Osteoblast (primary cell): ENCODE measurements around the gene SLC39A2. TPM values are rescaled to one million over a fixed set of nuclear protein-coding genes. Genes with fewer than 3 reads are reported as not detected.

Source experiments
- DNase-seq: peaks from one replicate; pipeline ENCODE4 v3.0.0; 2011; ENCODE audit warnings: low spot score, mixed read lengths; ENCODE audit not compliant: insufficient read length; ENCODE audit errors: missing footprints
- H2AFZ ChIP-seq: 2 replicates; pipeline ENCODE4 v1.6.0; 2011; ENCODE audit warnings: mild to moderate bottlenecking, low read length
- H3K27ac ChIP-seq: 2 replicates; pipeline ENCODE4 v1.5.1; 2011; ENCODE audit warnings: mild to moderate bottlenecking, low read depth, low read length, moderate library complexity
- H3K27me3 ChIP-seq: 2 replicates; pipeline ENCODE4 v1.6.0; 2012; ENCODE audit warnings: mild to moderate bottlenecking, control low read depth, inconsistent platforms, low read length, moderate library complexity; ENCODE audit not compliant: insufficient read depth
- H3K36me3 ChIP-seq: 2 replicates; pipeline ENCODE4 v1.5.1; 2011; ENCODE audit warnings: mild to moderate bottlenecking, low read length, control low read depth, moderate library complexity; ENCODE audit not compliant: insufficient read depth
- H3K4me1 ChIP-seq: 2 replicates; pipeline ENCODE4 v1.5.1; 2011; ENCODE audit warnings: mild to moderate bottlenecking, low read length, control low read depth, moderate library complexity; ENCODE audit not compliant: insufficient read depth
- H3K4me2 ChIP-seq: 2 replicates; pipeline ENCODE4 v1.6.0; 2011; ENCODE audit warnings: mild to moderate bottlenecking, low read length; ENCODE audit not compliant: insufficient read depth
- H3K4me3 ChIP-seq: fragments of 200-600 bp; sonication (generic); 3 replicates; pipeline ENCODE4 v1.5.1; 2012; ENCODE audit warnings: mild to moderate bottlenecking, low read length, inconsistent platforms; ENCODE audit not compliant: insufficient read depth
- H3K79me2 ChIP-seq: 2 replicates; pipeline ENCODE4 v1.6.0; 2012; ENCODE audit warnings: mild to moderate bottlenecking, low read length, control low read depth, inconsistent platforms; ENCODE audit not compliant: insufficient read depth
- H3K9me3 ChIP-seq: 2 replicates; pipeline ENCODE4 v1.5.1; 2011; ENCODE audit warnings: low read depth, low read length, control low read depth
- H4K20me1 ChIP-seq: 2 replicates; pipeline ENCODE4 v1.6.0; 2012; ENCODE audit warnings: mild to moderate bottlenecking, low read length, control low read depth; ENCODE audit not compliant: insufficient read depth
- total RNA-seq: library from RNA; depleted of rRNA; stranded (reverse); fragments of >200 nt; gene quantifications from 2 replicates; pipeline ENCODE4 v1.2.3, GENCODE V29; 2012
- TF ChIP-seq, protein P1 (sequence below): IDR thresholded peaks from 2 replicates; pipeline ENCODE4 v1.5.1; 2011; ENCODE audit warnings: mild to moderate bottlenecking, low read depth, low read length, moderate library complexity; ENCODE audit errors: extremely low read depth

SLC39A2 gene
- total RNA-seq, 1 donor = 0.72 TPM

DNA sequence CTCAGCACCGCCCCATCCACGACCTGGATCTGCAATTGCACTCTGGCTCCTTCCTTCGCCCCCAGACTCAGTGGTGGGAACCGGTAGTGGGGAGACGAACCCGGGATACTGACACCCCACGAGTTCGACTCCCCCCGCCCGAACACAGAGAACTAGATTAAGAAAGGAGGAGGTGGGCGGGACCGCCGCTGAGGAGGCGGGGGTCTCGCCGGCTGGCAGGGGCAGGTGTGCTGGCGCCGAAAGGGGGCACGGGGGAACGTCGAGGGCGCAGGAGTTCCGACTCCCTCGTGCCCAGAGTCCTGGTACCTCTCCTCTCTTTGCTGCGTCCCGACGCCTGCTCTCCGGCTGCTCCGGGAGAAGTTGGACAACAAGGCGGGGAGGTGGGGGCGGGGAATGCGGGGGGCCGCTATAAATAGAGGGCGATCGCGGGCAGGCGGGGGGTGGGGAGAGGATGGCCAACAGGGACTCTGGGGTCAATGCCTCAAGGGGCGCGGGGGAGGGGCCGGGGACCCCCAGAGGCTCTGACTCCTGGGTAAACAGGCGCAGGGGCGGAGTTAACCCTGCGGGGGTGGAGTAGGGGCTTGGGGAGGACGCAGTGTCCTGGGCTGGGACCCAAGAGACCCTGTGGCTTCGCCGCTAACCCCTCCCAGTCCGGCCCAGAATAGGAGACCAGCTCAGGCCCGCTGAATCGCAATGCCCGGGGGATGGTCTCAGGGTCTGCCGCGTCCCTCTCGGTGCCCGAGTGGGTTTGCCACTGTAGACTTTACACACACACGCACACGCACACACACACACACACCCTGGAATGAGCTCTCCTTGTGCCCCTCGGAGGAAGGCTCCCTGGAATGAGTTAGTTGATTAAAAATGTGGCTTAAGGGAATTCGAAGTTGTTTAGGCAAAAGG, 26.5 kb downstream of the SLC39A2 start:
- no peaks in the 10 kb centered on the region for H3K79me2 ChIP-seq
- no peaks in the 10 kb centered on the region for H3K36me3 ChIP-seq
- H3K4me3 ChIP-seq = peak overlapping the region; percentile 30
- no peaks in the 10 kb centered on the region for H3K9me3 ChIP-seq
- TF ChIP-seq, protein P1, sequence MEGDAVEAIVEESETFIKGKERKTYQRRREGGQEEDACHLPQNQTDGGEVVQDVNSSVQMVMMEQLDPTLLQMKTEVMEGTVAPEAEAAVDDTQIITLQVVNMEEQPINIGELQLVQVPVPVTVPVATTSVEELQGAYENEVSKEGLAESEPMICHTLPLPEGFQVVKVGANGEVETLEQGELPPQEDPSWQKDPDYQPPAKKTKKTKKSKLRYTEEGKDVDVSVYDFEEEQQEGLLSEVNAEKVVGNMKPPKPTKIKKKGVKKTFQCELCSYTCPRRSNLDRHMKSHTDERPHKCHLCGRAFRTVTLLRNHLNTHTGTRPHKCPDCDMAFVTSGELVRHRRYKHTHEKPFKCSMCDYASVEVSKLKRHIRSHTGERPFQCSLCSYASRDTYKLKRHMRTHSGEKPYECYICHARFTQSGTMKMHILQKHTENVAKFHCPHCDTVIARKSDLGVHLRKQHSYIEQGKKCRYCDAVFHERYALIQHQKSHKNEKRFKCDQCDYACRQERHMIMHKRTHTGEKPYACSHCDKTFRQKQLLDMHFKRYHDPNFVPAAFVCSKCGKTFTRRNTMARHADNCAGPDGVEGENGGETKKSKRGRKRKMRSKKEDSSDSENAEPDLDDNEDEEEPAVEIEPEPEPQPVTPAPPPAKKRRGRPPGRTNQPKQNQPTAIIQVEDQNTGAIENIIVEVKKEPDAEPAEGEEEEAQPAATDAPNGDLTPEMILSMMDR = no peak
- H2AFZ ChIP-seq = no peak overlapping the region
- no peaks in the 10 kb centered on the region for H4K20me1 ChIP-seq
- DNase-seq = peak; percentile 81
- H3K4me2 ChIP-seq = no peak overlapping the region
- H3K27ac ChIP-seq = no peak overlapping the region
- H3K27me3 ChIP-seq = peaks cover 64% of the 10 kb centered on the region
- no peaks in the 10 kb centered on the region for H3K4me1 ChIP-seq

DNA sequence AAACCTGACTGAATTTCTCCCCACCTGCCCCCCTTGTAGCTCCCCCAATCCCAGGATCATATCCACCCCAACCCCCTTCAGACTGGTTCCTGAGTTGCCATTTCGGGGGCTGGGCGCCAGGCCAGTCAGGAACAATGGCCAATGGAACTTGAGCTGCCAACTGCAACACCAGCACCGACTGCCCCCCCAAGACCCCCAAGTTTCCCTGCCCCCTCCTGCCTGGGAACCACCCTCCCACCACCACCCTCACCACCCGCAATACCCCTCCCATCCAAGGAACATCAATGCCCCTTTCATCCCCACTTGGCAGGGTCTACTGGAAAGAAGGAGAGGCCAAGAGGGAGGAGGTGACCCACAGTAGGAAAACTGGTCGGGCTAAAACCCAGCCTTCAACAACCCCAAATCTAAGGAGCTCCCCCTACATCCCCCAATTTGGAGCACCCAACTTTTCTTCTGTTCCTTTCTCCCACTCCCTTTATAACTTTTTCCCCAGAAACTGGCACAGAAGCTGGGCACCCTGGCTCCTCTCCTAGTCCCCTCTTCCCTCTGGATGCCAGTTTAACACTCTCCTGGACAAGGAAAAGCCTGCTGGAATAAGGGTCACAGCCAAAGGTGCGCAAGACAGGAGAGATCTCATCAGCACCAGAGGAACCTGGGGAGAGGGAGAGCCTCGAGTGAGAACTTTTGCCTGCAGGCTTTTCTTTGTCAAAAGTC, 27.3 kb downstream of the SLC39A2 start:
- H3K4me2 ChIP-seq = no peak overlapping the region
- H3K9me3 ChIP-seq = no peaks in the 10 kb centered on the region
- H2AFZ ChIP-seq = no peak overlapping the region
- peaks cover 61% of the 10 kb centered on the region for H3K27me3 ChIP-seq
- H3K4me1 ChIP-seq = no peaks in the 10 kb centered on the region
- no peaks in the 10 kb centered on the region for H3K79me2 ChIP-seq
- no peaks in the 10 kb centered on the region for H4K20me1 ChIP-seq
- H3K27ac ChIP-seq = no peak overlapping the region
- no peak overlapping the region for H3K4me3 ChIP-seq
- TF ChIP-seq, protein P1 = no peak
- peak; percentile 76 for DNase-seq
- H3K36me3 ChIP-seq = no peaks in the 10 kb centered on the region

DNA sequence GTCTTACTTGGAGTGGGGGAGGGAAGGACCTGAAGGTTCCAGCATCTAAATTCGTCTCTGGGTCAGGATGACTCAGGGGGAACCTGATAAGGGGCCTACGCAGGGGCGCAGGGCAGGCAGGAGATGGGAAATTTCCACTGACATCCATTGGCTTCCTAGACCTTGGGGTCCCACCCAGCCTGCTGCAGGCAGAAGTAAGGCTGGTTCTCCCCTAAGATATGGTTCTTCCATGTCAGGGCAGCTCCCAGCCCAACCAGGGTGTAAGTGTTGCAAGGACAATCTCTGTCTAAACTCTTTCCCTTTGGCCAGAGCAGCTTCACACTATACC, 27.9 kb downstream of the SLC39A2 start:
- Histone ChIP-seq H3K4me3 (no peak overlapping the region), H3K79me2 (no peaks in the 10 kb centered on the region), H4K20me1 (no peaks in the 10 kb centered on the region), H3K4me2 (no peak overlapping the region), H2AFZ (no peak overlapping the region), H3K27me3 (peaks cover 61% of the 10 kb centered on the region), H3K36me3 (no peaks in the 10 kb centered on the region), H3K27ac (no peak overlapping the region), H3K9me3 (no peaks in the 10 kb centered on the region), H3K4me1 (no peaks in the 10 kb centered on the region)
- DNase-seq = peak; percentile 37
- TF ChIP-seq, protein P1 = no peak

DNA sequence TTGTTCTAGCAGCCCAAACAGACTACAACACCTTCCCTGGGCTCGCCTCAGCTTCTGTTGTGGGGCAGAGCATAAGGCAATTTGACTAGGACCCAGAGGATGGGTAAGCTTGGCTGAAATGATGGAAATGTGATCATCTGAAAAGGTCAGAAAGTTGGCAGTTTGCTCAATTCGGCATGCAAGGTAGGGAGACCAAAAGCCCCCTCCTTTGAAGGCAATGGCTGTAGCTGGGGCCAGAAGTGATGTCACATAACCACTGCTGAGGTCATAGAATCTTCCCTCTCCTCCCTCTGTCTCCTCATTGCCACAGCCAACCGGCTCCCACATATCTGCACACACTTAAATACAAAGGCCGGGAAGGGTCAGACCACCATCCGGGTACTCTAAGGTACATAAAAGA, 30.8 kb downstream of the SLC39A2 start, which contains the start of gene TPPP2:
Gene TPPP2, plus strand, starts transcription at position 301 of the 400 bp plus-strand sequence. CDS start 365 bp downstream, outside the sequence.
- Histone ChIP-seq H3K27me3 (peaks cover 57% of the 10 kb centered on the region), H3K4me3 (no peak within 1 kb of the TSS), H4K20me1 (no peaks in the 10 kb centered on the region), H3K4me1 (no peaks in the 10 kb centered on the region), H3K36me3 (no peaks in the 10 kb centered on the region), H3K9me3 (no peaks in the 10 kb centered on the region), H3K79me2 (no peaks in the 10 kb centered on the region), H2AFZ (no peak within 1 kb of the TSS), H3K4me2 (no peak within 1 kb of the TSS), H3K27ac (no peak within 1 kb of the TSS)
- no peak for DNase-seq
- TF ChIP-seq, protein P1 = no peak
